Spleen (tissue), 11 donors: Measurements from ENCODE around the gene SSH2. TPM values are rescaled to one million over a fixed set of nuclear protein-coding genes. Genes with fewer than 3 reads are reported as not detected.
A peak's percentile ranks its signal among the peaks of the same experiment; 100 is the strongest.

Experiments
- DNase-seq: peaks from one replicate; pipeline ENCODE4 v3.0.0-alpha.2; 2020
- H3K27ac ChIP-seq, 8 donors: fragments of 200-600 bp; sonication (generic) in 7 of 8; 1 replicate in 4 of 8; 2 replicates in 4 of 8; pipeline versions ENCODE4 v1.5.0 to v1.8.0; 2016 to 2021; ENCODE audit warnings: inconsistent platforms in 4 of 8, mild to moderate bottlenecking in 4 of 8, moderate library complexity in 1 of 8
- H3K27me3 ChIP-seq, 7 donors: fragments of 200-600 bp; sonication (generic) in 6 of 7; replicated peaks in 1 of 7; 1 replicate in 4 of 7; 2 replicates in 3 of 7; pipeline versions ENCODE4 v1.5.0 to v1.8.0; 2016 to 2021; ENCODE audit warnings: inconsistent platforms in 3 of 7, mild to moderate bottlenecking in 1 of 7
- H3K36me3 ChIP-seq, 6 donors: fragments of 200-600 bp; sonication (generic) in 5 of 6; 1 replicate in 4 of 6; 2 replicates in 2 of 6; pipeline versions ENCODE4 v1.5.0 to v1.8.0; 2016 to 2021; ENCODE audit warnings: inconsistent platforms in 2 of 6
- H3K4me1 ChIP-seq, 6 donors: fragments of 200-600 bp; sonication (generic) in 5 of 6; 1 replicate in 3 of 6; 2 replicates in 3 of 6; pipeline versions ENCODE4 v1.5.0 to v1.8.0; 2016 to 2021; ENCODE audit warnings: inconsistent platforms in 3 of 6
- H3K4me3 ChIP-seq, 8 donors: fragments of 200-600 bp; sonication (generic) in 7 of 8; 1 replicate in 4 of 8; 2 replicates in 4 of 8; pipeline versions ENCODE4 v1.5.0 to v1.8.0; 2016 to 2021; ENCODE audit warnings: inconsistent platforms in 4 of 8, mild to moderate bottlenecking in 4 of 8, moderate library complexity in 2 of 8
- H3K9me3 ChIP-seq, 8 donors: fragments of 200-600 bp; sonication (generic) in 7 of 8; 1 replicate in 4 of 8; 2 replicates in 4 of 8; pipeline versions ENCODE4 v1.5.0 to v1.8.0; 2016 to 2021; ENCODE audit warnings: inconsistent platforms in 4 of 8
- POLR2A ChIP-seq, 3 donors: fragments of 450-650 bp; IDR thresholded peaks; one replicate each; pipeline ENCODE4 v1.5.1; 2017; ENCODE audit warnings: antibody characterized with exemption in 3 of 3, mild to moderate bottlenecking in 1 of 3
- POLR2AphosphoS5 ChIP-seq, 3 donors: sonication (generic); formaldehyde crosslinking; IDR thresholded peaks; one replicate each; pipeline ENCODE4 v1.5.1; 2017; ENCODE audit warnings: antibody characterized with exemption in 3 of 3
- WGBS, 5 donors: extraction: QIAGEN DNeasy Blood & Tissue Kit in 3 of 5; methylation state at CpG; one replicate each; pipeline versions ENCODE4 v1.1.5 to v1.1.7; 2013 to 2018; 5-methylcytosine and 5-hydroxymethylcytosine counted together
- intact Hi-C: fragments of 100-400 bp; cut with DNase I; formaldehyde crosslinking; loops from one replicate; pipeline ENCODE4 v1.15.0; 2023; ENCODE audit warnings: low total_unique reads
- polyA plus RNA-seq, 3 donors: library from polyadenylated mRNA; stranded (reverse); fragments of 200-250 nt; gene quantifications; one replicate each; pipeline ENCODE4 v1.2.1, GENCODE V29; 2013
- total RNA-seq, 7 donors: library from RNA; depleted of rRNA in 3 of 7; stranded (reverse); fragments of >200 nt in 3 of 7; fragmentation: NEBNext Ultra II Directional in 4 of 7; extraction: Animal tissue kit (Norgen Biotek cat#: 25700) in 4 of 7; gene quantifications; one replicate each; pipeline versions ENCODE4 v1.1.0 to v1.2.1, GENCODE V29; 2016 to 2021
- TF ChIP-seq, protein P1 (sequence below), 11 experiments: fragments of 200-600 bp in 7 of 11; fragments of 450-650 bp in 4 of 11; sonication (generic) in 4 of 11; IDR thresholded peaks in 8 of 11; conservative IDR thresholded peaks in 3 of 11; 1 replicate in 7 of 11; 2 replicates in 4 of 11; pipeline versions ENCODE4 v1.4.0 to v1.8.0; 2016 to 2021; ENCODE audit warnings: antibody characterized with exemption in 11 of 11, inconsistent platforms in 4 of 11, mild to moderate bottlenecking in 1 of 11
- donor health status: healthy with polysubstance abuse.
- donor health status: DM: no; HTN: no; CAD: no; lungs with moderate emphysema.
- donor health status: DM: no; HTN: no; CAD: no.
- donor health status: Bipolar disorder and iron deficiency.
- donor health status: healthy.
- donor health status: DM: no; HTN: no; CAD: no.
- donor health status: DM: yes; HTN: yes; CAD: no.

SSH2 gene
- total and polyA plus RNA-seq, 10 donors = 15.9 to 182 (median 113) TPM

DNA sequence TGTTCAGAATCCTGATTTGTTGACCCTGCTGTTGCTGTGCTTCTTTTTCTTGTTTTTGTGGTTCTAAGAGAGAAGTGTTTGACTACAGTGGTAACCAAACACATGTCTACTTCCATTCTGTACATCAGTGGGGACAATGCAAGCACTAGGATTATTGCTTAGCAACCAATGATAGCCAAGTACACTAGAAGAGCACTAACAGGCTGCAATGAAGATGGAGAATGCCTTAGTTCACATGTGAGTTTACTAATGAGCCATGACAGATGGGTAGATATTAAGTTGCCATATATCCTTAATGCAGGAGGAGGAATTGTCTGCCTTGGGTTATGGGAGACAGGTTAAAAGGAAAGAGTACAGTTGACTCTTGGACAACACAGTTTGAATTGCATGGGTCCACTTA is 19.7 kb upstream of the SSH2 start:
- TF ChIP-seq POLR2AphosphoS5 (IDR thresholded peaks at IDR 0.05) (no peak), POLR2A (IDR thresholded peaks at IDR 0.05) (no peak)
- TF ChIP-seq, protein P1, sequence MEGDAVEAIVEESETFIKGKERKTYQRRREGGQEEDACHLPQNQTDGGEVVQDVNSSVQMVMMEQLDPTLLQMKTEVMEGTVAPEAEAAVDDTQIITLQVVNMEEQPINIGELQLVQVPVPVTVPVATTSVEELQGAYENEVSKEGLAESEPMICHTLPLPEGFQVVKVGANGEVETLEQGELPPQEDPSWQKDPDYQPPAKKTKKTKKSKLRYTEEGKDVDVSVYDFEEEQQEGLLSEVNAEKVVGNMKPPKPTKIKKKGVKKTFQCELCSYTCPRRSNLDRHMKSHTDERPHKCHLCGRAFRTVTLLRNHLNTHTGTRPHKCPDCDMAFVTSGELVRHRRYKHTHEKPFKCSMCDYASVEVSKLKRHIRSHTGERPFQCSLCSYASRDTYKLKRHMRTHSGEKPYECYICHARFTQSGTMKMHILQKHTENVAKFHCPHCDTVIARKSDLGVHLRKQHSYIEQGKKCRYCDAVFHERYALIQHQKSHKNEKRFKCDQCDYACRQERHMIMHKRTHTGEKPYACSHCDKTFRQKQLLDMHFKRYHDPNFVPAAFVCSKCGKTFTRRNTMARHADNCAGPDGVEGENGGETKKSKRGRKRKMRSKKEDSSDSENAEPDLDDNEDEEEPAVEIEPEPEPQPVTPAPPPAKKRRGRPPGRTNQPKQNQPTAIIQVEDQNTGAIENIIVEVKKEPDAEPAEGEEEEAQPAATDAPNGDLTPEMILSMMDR (IDR thresholded peaks at IDR 0.05 in 8 of 11, conservative IDR thresholded peaks at IDR 0.05 in 3 of 11) = no peak
- peaks cover 0 to 23% (median 6%) of the 10 kb centered on the region in 6 donors for H3K4me1 ChIP-seq
- intact Hi-C loops = no loop called here

DNA sequence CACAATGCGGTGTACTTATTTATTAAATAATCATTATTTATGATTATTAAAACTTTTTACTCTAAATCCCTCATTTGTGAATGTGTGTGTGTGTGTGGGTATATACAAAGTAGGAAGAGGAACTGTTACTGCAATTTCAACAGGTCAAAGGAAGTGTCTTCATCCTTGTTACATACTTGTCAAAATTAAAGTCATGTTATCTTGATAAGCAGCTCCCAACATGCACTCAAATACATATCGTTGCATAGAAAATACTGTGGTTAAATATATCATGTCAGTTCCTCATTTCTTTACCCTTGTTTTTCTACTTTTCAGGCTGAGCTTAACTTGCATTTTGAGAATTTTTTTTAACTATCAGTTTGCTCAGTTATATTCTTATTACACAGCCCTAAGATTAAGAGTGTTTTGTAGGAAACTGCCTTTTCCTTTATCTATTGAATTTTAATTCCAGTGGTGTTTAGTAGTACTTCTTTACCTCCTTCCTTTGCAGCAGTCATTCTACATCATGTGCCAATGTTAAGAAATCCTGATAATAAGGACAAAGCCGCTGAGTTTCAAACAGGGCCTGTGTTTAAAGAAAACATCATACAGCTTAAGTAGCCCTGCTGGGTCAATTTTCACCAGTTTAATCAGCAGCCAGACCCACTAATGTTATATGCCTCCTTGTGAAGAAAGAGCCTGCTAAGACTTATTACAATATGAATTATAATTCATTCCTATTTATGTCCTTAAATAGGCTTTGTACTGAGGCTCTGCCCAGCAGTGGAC is 18.6 kb upstream of the SSH2 start:
- Histone ChIP-seq H3K9me3 (peaks cover 0 to 9% (median 5%) of the 10 kb centered on the region in 8 donors), H3K27me3 (no peaks in the 10 kb centered on the region), H3K27ac (peak overlapping the region in 6 of 8 donors; percentile 5 to 57 (median 30)), H3K36me3 (no peaks in the 10 kb centered on the region), H3K4me3 (peak overlapping the region in 1 of 8 donors; percentile 14), H3K4me1 (peaks cover 0 to 23% (median 6%) of the 10 kb centered on the region in 6 donors)
- WGBS, 5 donors = 37 to 55% (median 50%) methylated on average over 3 of the region's 3 CpGs
- intact Hi-C loops = no loop called here
- DNase-seq = no peak
- TF ChIP-seq POLR2A (IDR thresholded peaks at IDR 0.05) (no peak), POLR2AphosphoS5 (IDR thresholded peaks at IDR 0.05) (no peak)

More for the DNA sequence above, 19.7 kb upstream of the SSH2 start:
- Histone ChIP-seq H3K9me3 (peaks cover 0 to 19% (median 16%) of the 10 kb centered on the region in 8 donors), H3K27ac (no peak overlapping the region), H3K4me3 (no peak overlapping the region), H3K36me3 (no peaks in the 10 kb centered on the region), H3K27me3 (no peaks in the 10 kb centered on the region)
- DNase-seq = no peak

DNA sequence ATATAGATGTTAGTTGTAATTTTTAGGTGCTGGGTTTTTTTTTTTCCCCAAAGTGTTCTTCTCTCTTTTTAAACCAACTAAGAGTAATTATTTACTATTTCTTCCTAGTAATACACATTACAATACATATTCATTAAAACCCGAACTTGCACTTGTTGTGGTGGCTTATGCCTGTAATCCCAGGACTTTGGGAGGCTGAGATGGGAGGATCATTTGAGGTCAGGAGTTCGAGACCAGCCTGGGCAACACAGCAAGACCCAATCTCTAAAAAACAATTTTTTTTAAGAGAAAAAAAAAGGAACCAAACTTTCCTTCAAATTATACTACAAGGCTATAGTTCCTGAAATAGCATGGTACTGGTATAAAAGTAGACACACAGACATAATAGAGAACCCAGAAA is 15.3 kb upstream of the SSH2 start:
- Histone ChIP-seq H3K36me3 (no peaks in the 10 kb centered on the region), H3K9me3 (no peaks in the 10 kb centered on the region)
- intact Hi-C loops = no loop called here

DNA sequence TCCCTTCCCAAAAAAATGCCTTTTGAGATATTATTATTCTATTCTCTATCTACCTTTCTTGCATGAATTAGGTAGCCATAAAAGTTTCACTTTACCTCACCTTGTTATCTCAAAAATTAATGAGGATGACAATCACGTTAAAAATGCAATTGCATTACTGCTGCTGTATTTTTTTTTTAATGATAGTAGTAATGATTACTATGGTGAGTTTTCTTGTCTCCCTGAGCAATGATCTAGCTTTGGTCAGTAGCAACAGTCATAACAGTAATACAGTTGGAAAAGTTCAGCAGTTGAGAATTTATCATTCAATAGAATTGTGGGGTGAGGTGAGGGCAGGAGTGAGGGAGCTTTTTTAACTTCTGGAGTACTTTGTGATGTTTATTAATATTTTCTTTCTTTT is 11.3 kb upstream of the SSH2 start, which contains the start of gene EFCAB5:
EFCAB5 (plus strand) TSS at position 301 of the 400 bp plus-strand sequence. CDS start 163 bp downstream, outside the sequence.
- Histone ChIP-seq H3K36me3 (no peaks in the 10 kb centered on the region), H3K27me3 (no peaks in the 10 kb centered on the region), H3K27ac (no peak within 1 kb of the TSS), H3K4me1 (no peaks in the 10 kb centered on the region), H3K4me3 (no peak within 1 kb of the TSS), H3K9me3 (no peaks in the 10 kb centered on the region)
- DNase-seq = no peak
- intact Hi-C loops = no loop called here
- TF ChIP-seq, protein P1 (IDR thresholded peaks at IDR 0.05 in 8 of 11, conservative IDR thresholded peaks at IDR 0.05 in 3 of 11) = no peak
- TF ChIP-seq POLR2A (IDR thresholded peaks at IDR 0.05) = no peak
- no peak for TF ChIP-seq POLR2AphosphoS5 (IDR thresholded peaks at IDR 0.05)
- 83 to 94% (median 91%) methylated on average over 1 of the region's 1 CpG for WGBS, 5 donors

More for the DNA sequence above, 15.3 kb upstream of the SSH2 start:
- no peak for DNase-seq
- peaks cover 0 to 23% (median 6%) of the 10 kb centered on the region in 6 donors for H3K4me1 ChIP-seq
- TF ChIP-seq, protein P1 (IDR thresholded peaks at IDR 0.05 in 8 of 11, conservative IDR thresholded peaks at IDR 0.05 in 3 of 11) = no peak
- TF ChIP-seq POLR2AphosphoS5 (IDR thresholded peaks at IDR 0.05) (no peak), POLR2A (IDR thresholded peaks at IDR 0.05) (no peak)
- no peak overlapping the region for H3K27ac ChIP-seq
- WGBS, 5 donors = 81 to 94% (median 91%) methylated on average over 2 of the region's 2 CpGs
- H3K27me3 ChIP-seq = no peaks in the 10 kb centered on the region
- no peak overlapping the region for H3K4me3 ChIP-seq
